HL-60 (cell line): ENCODE results near the gene GH1.

Experiments used
- DNase-seq, 2 experiments: peaks; one replicate each; pipeline ENCODE4 v3.0.0-alpha.2; 2010 to 2020; ENCODE audit warnings: low read depth in 1 of 2, low spot score in 1 of 2
- H3K27ac ChIP-seq: fragments of 250-450 bp; sonication (Bioruptor Pico); replicated peaks from 2 replicates; pipeline ENCODE4 v1.5.1; 2020; ENCODE audit warnings: mild to moderate bottlenecking, moderate library complexity
- H3K27me3 ChIP-seq: fragments of 250-450 bp; sonication (Bioruptor Pico); 2 replicates; pipeline ENCODE4 v1.5.1; 2021; ENCODE audit warnings: mild to moderate bottlenecking, moderate library complexity; ENCODE audit not compliant: insufficient read depth, poor library complexity, severe bottlenecking
- H3K4me3 ChIP-seq: replicated peaks from 2 replicates; pipeline ENCODE4 v1.5.1; 2011; ENCODE audit warnings: mild to moderate bottlenecking, control low read depth, low read length; ENCODE audit not compliant: insufficient read depth
- GABPA ChIP-seq: IDR thresholded peaks from 2 replicates; pipeline ENCODE4 v1.6.1; 2012; ENCODE audit warnings: low read depth
- POLR2AphosphoS5 ChIP-seq: IDR thresholded peaks from 2 replicates; pipeline ENCODE4 v1.6.1; 2012; ENCODE audit warnings: low read depth
- SPI1 ChIP-seq: IDR thresholded peaks from 2 replicates; pipeline ENCODE4 v1.6.1; 2012; ENCODE audit warnings: low read depth, mild to moderate bottlenecking, borderline replicate concordance
- TF ChIP-seq, protein P1 (sequence below): IDR thresholded peaks from one replicate; pipeline ENCODE4 v1.5.1; 2011; ENCODE audit warnings: low read length, control low read depth, inconsistent platforms; ENCODE audit not compliant: insufficient read depth
- TF ChIP-seq, protein P2 (sequence below): IDR thresholded peaks from 2 replicates; pipeline ENCODE4 v1.6.1; 2012; ENCODE audit warnings: low read depth; ENCODE audit not compliant: insufficient replicate concordance

GH1 gene

DNA sequence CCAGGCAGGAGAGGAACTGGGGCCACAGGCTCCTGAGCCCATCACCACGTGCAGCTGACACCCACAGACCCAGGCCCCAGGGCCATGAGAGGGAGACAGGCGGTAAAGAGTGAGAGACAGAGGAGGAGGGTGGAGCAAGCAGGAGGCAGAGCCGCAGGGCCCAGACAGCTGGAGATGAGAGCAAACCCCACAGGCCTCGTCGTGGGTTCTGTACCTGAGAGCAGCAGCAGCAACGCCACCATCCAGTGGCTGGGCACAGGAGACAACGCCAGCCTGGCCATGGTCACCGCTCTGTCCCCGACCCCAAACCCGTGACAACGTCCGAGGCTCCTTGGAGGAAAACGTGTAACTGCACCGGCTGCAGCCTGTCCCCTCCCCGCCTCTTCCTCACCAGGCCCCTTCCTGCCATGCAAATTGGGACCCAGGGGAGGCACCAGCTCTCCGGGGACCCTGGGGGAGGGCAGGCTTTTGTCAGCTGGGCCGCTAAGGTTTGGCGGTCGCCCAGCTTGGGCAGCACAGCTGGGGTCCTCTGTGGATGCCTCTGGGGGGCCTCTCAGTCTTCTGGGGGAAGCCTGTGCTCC lies 13.4 kb upstream of the GH1 start, which contains the start of gene CD79B:
CD79B (minus strand) TSS at position 351 of the 581 bp plus-strand sequence; CDS start at position 281, 70 bp downstream.
- no peak within 1 kb of the TSS for H3K4me3 ChIP-seq
- no peak for TF ChIP-seq SPI1
- TF ChIP-seq GABPA: no peak
- TF ChIP-seq, protein P1, sequence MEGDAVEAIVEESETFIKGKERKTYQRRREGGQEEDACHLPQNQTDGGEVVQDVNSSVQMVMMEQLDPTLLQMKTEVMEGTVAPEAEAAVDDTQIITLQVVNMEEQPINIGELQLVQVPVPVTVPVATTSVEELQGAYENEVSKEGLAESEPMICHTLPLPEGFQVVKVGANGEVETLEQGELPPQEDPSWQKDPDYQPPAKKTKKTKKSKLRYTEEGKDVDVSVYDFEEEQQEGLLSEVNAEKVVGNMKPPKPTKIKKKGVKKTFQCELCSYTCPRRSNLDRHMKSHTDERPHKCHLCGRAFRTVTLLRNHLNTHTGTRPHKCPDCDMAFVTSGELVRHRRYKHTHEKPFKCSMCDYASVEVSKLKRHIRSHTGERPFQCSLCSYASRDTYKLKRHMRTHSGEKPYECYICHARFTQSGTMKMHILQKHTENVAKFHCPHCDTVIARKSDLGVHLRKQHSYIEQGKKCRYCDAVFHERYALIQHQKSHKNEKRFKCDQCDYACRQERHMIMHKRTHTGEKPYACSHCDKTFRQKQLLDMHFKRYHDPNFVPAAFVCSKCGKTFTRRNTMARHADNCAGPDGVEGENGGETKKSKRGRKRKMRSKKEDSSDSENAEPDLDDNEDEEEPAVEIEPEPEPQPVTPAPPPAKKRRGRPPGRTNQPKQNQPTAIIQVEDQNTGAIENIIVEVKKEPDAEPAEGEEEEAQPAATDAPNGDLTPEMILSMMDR: no peak
- TF ChIP-seq, protein P2, sequence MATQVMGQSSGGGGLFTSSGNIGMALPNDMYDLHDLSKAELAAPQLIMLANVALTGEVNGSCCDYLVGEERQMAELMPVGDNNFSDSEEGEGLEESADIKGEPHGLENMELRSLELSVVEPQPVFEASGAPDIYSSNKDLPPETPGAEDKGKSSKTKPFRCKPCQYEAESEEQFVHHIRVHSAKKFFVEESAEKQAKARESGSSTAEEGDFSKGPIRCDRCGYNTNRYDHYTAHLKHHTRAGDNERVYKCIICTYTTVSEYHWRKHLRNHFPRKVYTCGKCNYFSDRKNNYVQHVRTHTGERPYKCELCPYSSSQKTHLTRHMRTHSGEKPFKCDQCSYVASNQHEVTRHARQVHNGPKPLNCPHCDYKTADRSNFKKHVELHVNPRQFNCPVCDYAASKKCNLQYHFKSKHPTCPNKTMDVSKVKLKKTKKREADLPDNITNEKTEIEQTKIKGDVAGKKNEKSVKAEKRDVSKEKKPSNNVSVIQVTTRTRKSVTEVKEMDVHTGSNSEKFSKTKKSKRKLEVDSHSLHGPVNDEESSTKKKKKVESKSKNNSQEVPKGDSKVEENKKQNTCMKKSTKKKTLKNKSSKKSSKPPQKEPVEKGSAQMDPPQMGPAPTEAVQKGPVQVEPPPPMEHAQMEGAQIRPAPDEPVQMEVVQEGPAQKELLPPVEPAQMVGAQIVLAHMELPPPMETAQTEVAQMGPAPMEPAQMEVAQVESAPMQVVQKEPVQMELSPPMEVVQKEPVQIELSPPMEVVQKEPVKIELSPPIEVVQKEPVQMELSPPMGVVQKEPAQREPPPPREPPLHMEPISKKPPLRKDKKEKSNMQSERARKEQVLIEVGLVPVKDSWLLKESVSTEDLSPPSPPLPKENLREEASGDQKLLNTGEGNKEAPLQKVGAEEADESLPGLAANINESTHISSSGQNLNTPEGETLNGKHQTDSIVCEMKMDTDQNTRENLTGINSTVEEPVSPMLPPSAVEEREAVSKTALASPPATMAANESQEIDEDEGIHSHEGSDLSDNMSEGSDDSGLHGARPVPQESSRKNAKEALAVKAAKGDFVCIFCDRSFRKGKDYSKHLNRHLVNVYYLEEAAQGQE: no peak
- TF ChIP-seq POLR2AphosphoS5: no peak
- no peak for DNase-seq
- no peaks in the 10 kb centered on the region for H3K27me3 ChIP-seq
- no peak within 1 kb of the TSS for H3K27ac ChIP-seq

GRCh38 chr17:63930951-63931575 lies 12.4 kb upstream of the GH1 start:
- TF ChIP-seq, protein P2: no peak
- TF ChIP-seq, protein P1: no peak
- TF ChIP-seq POLR2AphosphoS5 (no peak), GABPA (no peak), SPI1 (no peak)
- no peak overlapping the region for H3K4me3 ChIP-seq
- H3K27ac ChIP-seq: no peak overlapping the region
- DNase-seq: peak; percentile 25 to 51
- H3K27me3 ChIP-seq: no peaks in the 10 kb centered on the region

DNA sequence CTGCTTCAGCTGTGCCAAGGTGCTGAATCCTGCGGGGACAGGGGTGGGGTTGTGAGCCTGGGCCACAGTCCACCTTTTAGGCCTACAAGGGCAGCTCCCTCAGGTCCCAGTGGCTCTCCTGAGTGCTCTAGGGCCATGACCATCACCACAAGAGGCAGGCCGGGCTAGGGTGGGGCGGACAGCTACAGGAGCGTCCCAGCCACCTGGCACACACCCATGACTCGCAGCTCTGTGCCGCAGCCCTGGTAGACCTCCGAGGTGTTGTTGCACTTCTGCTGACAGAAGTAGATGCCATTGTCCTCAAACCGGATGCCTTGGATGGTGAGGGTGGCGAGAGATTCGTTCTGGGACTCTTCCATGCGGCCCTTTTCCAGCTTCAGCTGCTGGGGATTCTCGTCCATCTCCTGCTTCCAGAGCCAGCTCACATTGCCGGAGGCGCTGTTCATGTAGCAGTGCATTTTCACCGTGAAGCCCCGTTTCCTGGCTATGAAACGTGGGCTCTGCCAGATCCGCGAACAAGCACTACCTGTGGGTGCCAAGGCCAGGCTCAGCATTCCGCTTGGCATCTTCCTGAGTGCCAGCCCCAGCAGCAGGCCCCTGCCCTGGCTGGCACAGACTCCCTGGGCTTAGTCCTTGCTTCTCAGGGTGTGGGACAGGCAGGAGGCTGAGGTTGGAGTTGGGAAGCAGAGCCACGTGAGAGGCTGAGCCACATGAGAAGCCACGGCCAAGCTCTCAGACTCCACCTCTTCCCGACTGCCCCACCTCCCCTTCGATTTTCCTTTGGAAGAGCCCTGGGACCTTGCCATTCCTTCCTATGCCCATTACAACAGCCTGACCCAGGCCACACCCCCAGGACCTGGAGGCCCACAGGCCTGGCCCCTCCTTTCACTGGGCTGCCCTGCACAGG lies 11.5 kb upstream of the GH1 start:
- DNase-seq: no peak
- Histone ChIP-seq H3K27me3 (no peaks in the 10 kb centered on the region), H3K27ac (no peak overlapping the region), H3K4me3 (no peak overlapping the region)
- TF ChIP-seq POLR2AphosphoS5: no peak
- TF ChIP-seq, protein P2: no peak
- no peak for TF ChIP-seq GABPA
- TF ChIP-seq SPI1: no peak
- TF ChIP-seq, protein P1: no peak
